MG63 (cell line): ENCODE data around the gene TBRG4. TPM values are rescaled to one million over a fixed set of nuclear protein-coding genes. Genes with fewer than 3 reads are reported as not detected.

Source experiments
- DNase-seq: peaks from one replicate; pipeline ENCODE4 v3.0.0-alpha.2; 2020
- H3K27me3 ChIP-seq: fragments of 250-450 bp; sonication (Bioruptor Pico); 2 replicates; pipeline ENCODE4 v1.5.1; 2020; ENCODE audit warnings: mild to moderate bottlenecking, moderate library complexity
- H3K36me3 ChIP-seq: fragments of 250-450 bp; sonication (Bioruptor Pico); 2 replicates; pipeline ENCODE4 v1.5.1; 2020; ENCODE audit warnings: mild to moderate bottlenecking, moderate library complexity
- H3K4me3 ChIP-seq: fragments of 250-450 bp; sonication (Bioruptor Pico); 2 replicates; pipeline ENCODE4 v1.5.1; 2020; ENCODE audit warnings: mild to moderate bottlenecking, moderate library complexity
- H3K9me3 ChIP-seq: fragments of 250-450 bp; sonication (Bioruptor Pico); 2 replicates; pipeline ENCODE4 v1.5.1; 2020; ENCODE audit warnings: mild to moderate bottlenecking, moderate library complexity
- total RNA-seq: library from RNA; depleted of rRNA; stranded (reverse); fragments of >200 nt; shearing (Covaris generic); gene quantifications from 2 replicates; pipeline ENCODE4 v1.2.3, GENCODE V29; 2014; ENCODE audit warnings: low replicate concordance

The TBRG4 gene
- total RNA-seq, 1 experiment from 2014 or later: 126 TPM

DNA sequence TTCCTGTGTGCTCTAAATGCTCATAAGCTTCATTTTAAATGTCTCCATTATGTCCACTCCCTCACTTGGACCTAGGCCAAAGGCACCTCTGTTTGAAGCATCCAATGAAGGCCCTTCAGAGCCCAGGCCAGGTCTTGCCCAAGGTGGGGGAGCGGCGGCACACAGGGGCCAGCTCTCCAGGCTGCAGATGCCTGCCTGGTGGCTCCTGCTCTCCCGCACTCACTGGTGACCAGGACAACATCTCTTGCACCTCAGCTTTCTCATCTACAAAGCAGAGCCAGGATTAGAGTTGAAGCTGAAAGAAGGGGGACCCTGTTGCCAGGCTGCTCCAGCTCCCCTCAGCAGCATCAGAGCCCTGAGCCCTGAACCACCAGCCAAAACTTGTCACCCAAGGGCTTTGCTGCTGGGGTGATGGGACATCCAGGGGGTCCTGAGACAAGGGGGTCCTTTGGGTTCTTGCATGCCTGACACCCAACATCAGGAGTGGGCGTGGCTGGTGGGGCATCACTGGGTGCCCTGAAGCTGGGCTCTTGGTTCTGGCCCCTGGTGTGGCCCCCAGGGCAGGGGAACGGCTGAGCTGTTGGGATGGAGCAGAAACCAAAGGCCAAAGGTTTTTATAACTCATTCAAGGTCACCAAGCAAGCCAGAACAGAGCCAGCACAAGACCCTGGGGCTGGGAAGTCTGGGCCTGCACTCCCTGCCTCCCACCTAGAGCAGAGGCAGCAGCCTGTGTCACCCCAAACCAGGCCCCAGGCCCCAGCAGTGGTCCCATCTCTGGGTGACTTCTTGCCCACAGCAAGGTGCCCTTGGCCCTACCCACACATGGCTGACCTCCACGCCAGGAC is 24.0 kb downstream of the TBRG4 start:
- DNase-seq: no peak
- Histone ChIP-seq H3K27me3 (no peaks in the 10 kb centered on the region), H3K36me3 (no peaks in the 10 kb centered on the region), H3K9me3 (no peaks in the 10 kb centered on the region), H3K4me3 (no peak overlapping the region)

DNA sequence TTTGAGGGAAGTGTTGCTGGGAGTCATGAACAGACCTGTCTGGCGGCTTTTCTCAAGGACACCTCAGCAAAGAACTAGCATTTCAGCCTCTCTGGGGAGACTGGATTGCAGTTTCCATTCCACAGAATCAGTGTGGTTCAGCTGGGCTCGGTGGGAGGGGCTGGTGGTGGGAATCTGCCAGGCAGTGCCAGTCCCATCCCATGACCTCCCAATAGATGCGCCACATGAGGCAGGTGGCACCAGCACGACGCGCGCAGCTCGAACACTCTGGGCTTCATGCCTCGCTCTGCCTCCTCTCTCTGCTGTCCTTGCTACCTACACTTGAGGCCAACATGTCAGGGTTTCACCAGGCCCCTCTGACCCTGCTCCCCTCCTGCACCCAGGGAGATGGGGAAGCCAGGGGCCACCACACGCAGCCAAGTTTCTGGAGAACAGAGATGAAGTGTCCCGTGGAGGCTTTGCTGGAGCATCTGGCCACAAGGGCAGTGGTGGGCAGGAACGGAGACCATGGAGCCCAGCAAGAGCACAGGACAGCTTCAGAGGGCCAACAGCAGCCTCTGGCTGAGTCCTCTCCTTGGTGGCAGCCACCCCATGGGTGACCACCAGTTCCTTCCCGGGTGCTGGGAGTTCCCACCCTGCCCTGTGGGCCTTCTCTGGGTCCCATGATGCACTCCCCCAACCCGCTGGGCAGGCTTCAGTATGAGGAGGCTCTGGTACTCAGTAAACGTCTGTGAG is 25.0 kb downstream of the TBRG4 start:
- Histone ChIP-seq H3K9me3 (no peaks in the 10 kb centered on the region), H3K36me3 (no peaks in the 10 kb centered on the region), H3K27me3 (no peaks in the 10 kb centered on the region), H3K4me3 (no peak overlapping the region)
- DNase-seq: no peak

DNA sequence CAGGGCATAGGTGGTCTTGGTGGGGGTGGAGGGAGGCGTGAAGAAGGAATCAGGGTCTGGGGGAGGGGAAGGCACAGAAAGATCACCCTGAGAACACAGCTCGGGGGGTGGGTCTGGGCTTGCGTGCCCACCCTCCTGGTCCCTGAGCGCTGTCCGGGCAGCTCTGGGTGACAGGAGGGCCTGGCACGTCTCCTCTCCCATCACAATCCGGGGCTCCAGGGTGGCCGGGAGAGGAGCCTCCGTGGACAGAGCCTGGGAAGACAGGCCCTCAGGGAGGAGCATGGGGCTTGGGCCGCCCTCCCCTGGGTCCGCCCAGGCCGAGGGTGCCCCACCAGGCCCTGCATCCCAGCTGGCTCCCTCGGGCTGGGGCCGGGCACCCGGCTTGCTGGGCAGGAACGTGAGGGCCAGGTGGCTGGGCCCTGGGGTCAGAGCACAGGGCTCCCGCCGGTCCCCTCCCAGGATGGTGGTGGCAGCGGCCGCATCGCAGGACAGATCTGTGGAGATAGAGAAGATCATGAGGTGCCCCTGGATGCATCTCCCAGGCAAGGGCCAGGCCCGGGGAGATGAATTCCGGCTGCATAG is 25.8 kb downstream of the TBRG4 start:
- H3K4me3 ChIP-seq: no peak overlapping the region
- H3K27me3 ChIP-seq: no peaks in the 10 kb centered on the region
- no peaks in the 10 kb centered on the region for H3K9me3 ChIP-seq
- no peak for DNase-seq
- no peaks in the 10 kb centered on the region for H3K36me3 ChIP-seq

GRCh38 chr7:45084901-45085618 is 26.4 kb downstream of the TBRG4 start:
- Histone ChIP-seq H3K9me3 (no peaks in the 10 kb centered on the region), H3K4me3 (no peak overlapping the region)
- DNase-seq: no peak

GRCh38 chr7:45084336-45084735 is 27.2 kb downstream of the TBRG4 start:
- no peaks in the 10 kb centered on the region for H3K36me3 ChIP-seq
- H3K9me3 ChIP-seq: no peaks in the 10 kb centered on the region
- no peak for DNase-seq
- H3K27me3 ChIP-seq: no peaks in the 10 kb centered on the region
- H3K4me3 ChIP-seq: no peak overlapping the region

More at GRCh38 chr7:45084901-45085618, 26.4 kb downstream of the TBRG4 start:
- Histone ChIP-seq H3K27me3 (no peaks in the 10 kb centered on the region), H3K36me3 (no peaks in the 10 kb centered on the region)

DNA sequence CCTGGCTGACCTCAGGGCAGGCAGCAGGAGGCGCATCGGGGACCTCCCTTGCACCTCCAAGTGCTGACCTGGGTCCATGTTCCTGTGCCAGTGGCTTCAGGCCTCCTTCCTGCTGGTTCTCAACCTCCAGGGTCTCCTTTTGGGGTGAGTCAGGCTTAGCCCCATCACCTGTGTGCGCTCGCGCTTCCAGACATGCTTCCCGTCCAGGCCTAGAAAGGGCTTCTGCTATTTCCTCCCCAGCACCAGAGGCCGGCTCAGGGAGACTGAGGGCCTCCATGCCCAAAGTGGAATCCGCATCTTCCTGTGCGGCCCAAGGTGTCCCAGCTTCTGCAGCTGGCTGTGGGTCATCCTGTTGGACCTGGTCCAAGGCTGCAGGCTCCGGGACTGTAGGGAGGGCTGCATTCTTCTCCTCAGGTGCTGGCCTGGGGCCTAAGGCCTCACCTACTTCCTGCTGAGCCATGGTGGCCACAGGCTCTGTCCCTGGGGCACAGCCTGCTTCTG is 28.6 kb downstream of the TBRG4 start:
- no peaks in the 10 kb centered on the region for H3K36me3 ChIP-seq
- DNase-seq: no peak
- no peaks in the 10 kb centered on the region for H3K27me3 ChIP-seq
- H3K9me3 ChIP-seq: no peaks in the 10 kb centered on the region
- no peak overlapping the region for H3K4me3 ChIP-seq

DNA sequence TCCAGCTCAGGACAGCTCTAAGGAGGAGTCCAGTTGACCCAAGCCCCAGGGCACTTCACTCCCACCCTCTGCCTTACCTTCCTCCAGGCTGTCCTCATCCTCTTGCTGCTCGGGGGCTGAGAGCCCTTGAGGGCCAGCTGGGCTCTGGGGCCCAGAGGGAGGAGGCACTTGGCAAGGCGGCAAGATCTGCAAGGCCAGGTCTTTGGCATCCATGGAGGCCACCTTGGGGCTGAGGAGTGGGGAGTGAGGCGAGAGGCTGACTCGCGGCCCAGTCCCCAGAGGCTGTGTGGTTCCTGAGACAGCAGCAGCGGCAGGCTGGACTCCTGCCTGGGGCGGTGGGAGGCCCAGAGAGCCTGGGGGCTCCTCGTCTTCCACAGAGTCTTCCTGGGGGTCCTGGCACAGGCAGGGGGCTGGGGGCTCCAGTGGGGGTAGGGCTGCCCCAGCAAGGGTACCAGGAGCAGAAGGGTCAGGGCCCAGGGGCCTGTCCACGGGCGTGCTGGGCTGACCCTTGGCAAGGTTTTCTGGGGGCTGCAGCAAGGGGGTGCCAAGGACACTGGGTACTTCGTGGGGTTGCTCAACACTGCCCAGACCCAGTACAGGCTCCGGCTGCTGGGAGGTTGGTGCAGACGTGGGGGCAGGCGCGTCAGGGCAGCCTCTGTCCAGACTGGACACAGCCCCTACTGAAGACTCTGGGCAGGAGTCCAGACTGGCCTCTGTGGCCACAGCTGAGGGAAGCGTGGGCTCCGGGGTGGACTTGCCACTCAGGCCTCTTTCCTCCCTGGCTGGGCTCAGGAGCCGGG is 29.3 kb downstream of the TBRG4 start:
- no peak for DNase-seq
- H3K9me3 ChIP-seq: no peaks in the 10 kb centered on the region
- no peak overlapping the region for H3K4me3 ChIP-seq
- no peaks in the 10 kb centered on the region for H3K36me3 ChIP-seq
- no peaks in the 10 kb centered on the region for H3K27me3 ChIP-seq

DNA sequence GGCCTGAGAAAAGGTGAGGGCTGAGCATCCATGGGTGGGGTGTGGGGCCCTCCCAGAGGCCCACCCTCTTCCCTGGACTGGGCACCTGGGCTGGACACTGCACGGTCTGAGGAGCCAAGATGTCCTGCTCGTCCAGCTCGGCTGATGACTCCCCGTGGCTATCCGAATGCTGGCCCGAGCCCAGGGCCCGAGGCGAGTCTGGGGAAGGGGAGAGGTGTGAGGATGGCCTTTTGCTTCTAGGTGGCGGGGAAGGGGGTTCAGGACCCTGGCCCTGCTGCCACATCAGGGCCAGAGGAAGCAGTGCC is 29.9 kb downstream of the TBRG4 start:
- Histone ChIP-seq H3K9me3 (no peaks in the 10 kb centered on the region), H3K27me3 (no peaks in the 10 kb centered on the region), H3K4me3 (no peak overlapping the region), H3K36me3 (no peaks in the 10 kb centered on the region)
- DNase-seq: no peak

DNA sequence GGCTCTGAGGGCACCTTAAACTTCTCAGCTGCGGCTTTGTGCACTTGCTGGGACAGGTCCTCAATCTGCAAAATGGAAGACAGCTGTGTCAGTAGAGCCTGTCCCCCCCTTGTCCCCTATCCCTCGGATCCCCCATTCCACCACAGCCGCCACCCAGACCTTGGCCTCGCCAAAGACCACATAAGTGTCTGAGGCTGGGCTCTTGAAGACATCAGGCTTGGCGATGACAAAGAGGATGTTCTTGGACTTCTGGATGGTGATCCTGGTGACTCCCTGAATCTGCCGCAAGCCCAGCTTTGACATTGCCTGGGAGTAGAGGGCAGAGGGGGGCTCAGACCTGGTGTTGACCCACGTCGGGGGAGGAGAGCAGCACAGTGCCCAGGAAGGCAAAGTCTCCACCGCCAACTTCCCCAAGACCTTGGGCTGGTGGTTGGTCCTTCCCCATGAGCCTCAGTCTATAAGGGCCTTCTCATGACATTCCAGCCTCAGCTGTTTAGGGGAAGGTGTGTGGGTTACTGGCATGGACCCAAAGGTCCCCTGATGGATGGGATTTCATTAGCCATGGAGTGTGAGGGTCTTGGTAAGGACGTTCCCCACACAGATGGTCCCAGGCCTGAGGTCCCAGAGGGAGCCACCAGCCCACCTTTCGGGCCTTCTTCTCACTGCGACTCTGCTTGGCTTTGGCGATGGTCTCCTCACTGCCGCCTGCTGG is 30.4 kb downstream of the TBRG4 start:
- Histone ChIP-seq H3K4me3 (no peak overlapping the region), H3K36me3 (no peaks in the 10 kb centered on the region), H3K27me3 (no peaks in the 10 kb centered on the region), H3K9me3 (no peaks in the 10 kb centered on the region)
- no peak for DNase-seq

- Histone ChIP-seq H3K4me3 (no peak overlapping the region), H3K36me3 (no peaks in the 10 kb centered on the region)
- no peak for DNase-seq
These were observed 31.1 kb downstream of the TBRG4 start for GRCh38 chr7:45080265-45080957.

GRCh38 chr7:45078125-45078681 is 33.3 kb downstream of the TBRG4 start:
- Histone ChIP-seq H3K4me3 (no peak overlapping the region), H3K36me3 (no peaks in the 10 kb centered on the region; the same call in 1 of the 2 replicates), H3K27me3 (no peaks in the 10 kb centered on the region), H3K9me3 (no peaks in the 10 kb centered on the region)
- no peak for DNase-seq

More at GRCh38 chr7:45080265-45080957, 31.1 kb downstream of the TBRG4 start:
- H3K9me3 ChIP-seq: no peaks in the 10 kb centered on the region
- no peaks in the 10 kb centered on the region for H3K27me3 ChIP-seq

DNA sequence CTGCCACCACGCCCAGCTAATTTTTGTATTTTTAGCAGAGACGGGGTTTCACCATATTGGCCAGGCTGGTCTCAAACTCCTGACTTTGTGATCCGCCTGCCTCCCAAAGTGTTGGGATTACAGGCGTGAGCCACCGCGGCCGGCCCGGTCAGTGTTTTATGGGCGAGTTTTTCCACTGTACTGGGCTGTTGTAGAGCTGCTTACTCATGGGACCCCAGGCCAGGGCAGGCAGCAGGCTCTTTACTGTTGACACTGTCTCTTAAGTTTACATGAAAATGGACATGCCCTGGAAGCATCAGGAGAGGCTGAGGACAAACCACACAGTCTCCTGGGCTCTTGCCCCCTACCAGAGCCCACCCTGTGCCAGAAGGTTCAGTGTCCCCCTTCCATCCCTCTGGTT is 33.9 kb downstream of the TBRG4 start:
- no peaks in the 10 kb centered on the region; the same call in 1 of the 2 replicates for H3K36me3 ChIP-seq
- H3K4me3 ChIP-seq: no peak overlapping the region
- no peak for DNase-seq
- no peaks in the 10 kb centered on the region for H3K9me3 ChIP-seq
- H3K27me3 ChIP-seq: no peaks in the 10 kb centered on the region

GRCh38 chr7:45076946-45077345 is 34.6 kb downstream of the TBRG4 start:
- Histone ChIP-seq H3K27me3 (no peaks in the 10 kb centered on the region), H3K9me3 (no peaks in the 10 kb centered on the region), H3K4me3 (no peak overlapping the region), H3K36me3 (no peaks in the 10 kb centered on the region; the same call in 1 of the 2 replicates)
- DNase-seq: no peak

- no peaks in the 10 kb centered on the region for H3K27me3 ChIP-seq
- no peaks in the 10 kb centered on the region; the same call in 1 of the 2 replicates for H3K36me3 ChIP-seq
- H3K9me3 ChIP-seq: no peaks in the 10 kb centered on the region
- DNase-seq: no peak
- no peak overlapping the region for H3K4me3 ChIP-seq
These were observed 35.4 kb downstream of the TBRG4 start for GRCh38 chr7:45075871-45076796.
